ENCODE data around the gene ABLIM2. TPM values are rescaled to one million over a fixed set of nuclear protein-coding genes. Genes with fewer than 3 reads are reported as not detected.

Gene ABLIM2
- total and polyA plus RNA-seq, 7 experiments from 2014 or later = 0.22 to 5.8 (median 3.1) TPM

- CTCF ChIA-PET = interaction anchor here (1.2 kb wide), 1 partner anchor 177 kb away, joined by 3 read pairs; no protein-coding TSS in a partner anchor
- POLR2A ChIA-PET = no interaction called here
- Histone ChIP-seq H3K9me3 (ENCODE audit: control insufficient read depth in 2 of 3, low read length in 3 of 3) (no peaks in the 10 kb centered on the region), H3K4me3 (ENCODE audit: low read length) (no peak overlapping the region), H3K27me3 (ENCODE audit: control insufficient read depth in 2 of 2, insufficient read depth in 2 of 2, low read length in 2 of 2) (no peaks in the 10 kb centered on the region), H3K36me3 (ENCODE audit: control insufficient read depth in 2 of 3, insufficient read depth in 3 of 3, low read length in 3 of 3) (no peaks in the 10 kb centered on the region), H3K27ac (ENCODE audit: low read depth, low read length) (no peak overlapping the region), H3K4me1 (ENCODE audit: control insufficient read depth in 2 of 2, insufficient read depth in 2 of 2, low read length in 2 of 2) (no peaks in the 10 kb centered on the region)
- Mint-ChIP-seq H3K27me3 (peaks cover 0 to 3% (median 0%) of the 10 kb centered on the region in 5 donors), H3K4me3 (no peak overlapping the region), H3K9me3 (peaks cover 0 to 3% (median 0%) of the 10 kb centered on the region in 11 donors), H3K27ac (no peak overlapping the region), H3K36me3 (no peaks in the 10 kb centered on the region), H3K4me1 (peaks cover 0 to 11% (median 9%) of the 10 kb centered on the region in 7 donors)
- DNase-seq (no peak), ATAC-seq (no peak)
- intact Hi-C loops (cut with micrococcal nuclease) = no loop called here
Observed at GRCh38 chr4:7983296-7983695, 175.3 kb downstream of the ABLIM2 start.

- H3K36me3 Mint-ChIP-seq = no peaks in the 10 kb centered on the region
- H3K9me3 Mint-ChIP-seq = no peaks in the 10 kb centered on the region
- peaks cover 0 to 3% (median 0%) of the 10 kb centered on the region in 5 donors for H3K27me3 Mint-ChIP-seq
- no peak overlapping the region for H3K4me3 Mint-ChIP-seq
- H3K27ac Mint-ChIP-seq = no peak overlapping the region
- H3K4me1 Mint-ChIP-seq = peaks cover 0 to 11% (median 9%) of the 10 kb centered on the region in 7 donors
- no peaks in the 10 kb centered on the region for H3K4me1 ChIP-seq (ENCODE audit: control insufficient read depth in 2 of 2, insufficient read depth in 2 of 2, low read length in 2 of 2)
- ATAC-seq (no peak), DNase-seq (no peak)
- intact Hi-C loops (cut with micrococcal nuclease) = no loop called here
- no peaks in the 10 kb centered on the region for H3K27me3 ChIP-seq (ENCODE audit: control insufficient read depth in 2 of 2, insufficient read depth in 2 of 2, low read length in 2 of 2)
- CTCF ChIA-PET = interaction anchor here (1.8 kb wide), 1 partner anchor 177 kb away, joined by 9 read pairs; no protein-coding TSS in a partner anchor
- H3K27ac ChIP-seq (ENCODE audit: low read depth, low read length) = no peak overlapping the region
- H3K9me3 ChIP-seq (ENCODE audit: control insufficient read depth in 2 of 3, low read length in 3 of 3) = no peaks in the 10 kb centered on the region
- H3K36me3 ChIP-seq (ENCODE audit: control insufficient read depth in 2 of 3, insufficient read depth in 3 of 3, low read length in 3 of 3) = no peaks in the 10 kb centered on the region
- no peak overlapping the region for H3K4me3 ChIP-seq (ENCODE audit: low read length)
- POLR2A ChIA-PET = no interaction called here
Observed at GRCh38 chr4:7981738-7982394, 176.7 kb downstream of the ABLIM2 start.

GRCh38 chr4:7980036-7980435 is 178.6 kb downstream of the ABLIM2 start:
- Mint-ChIP-seq H3K27ac (no peak overlapping the region), H3K4me1 (peaks cover 0 to 6% (median 0%) of the 10 kb centered on the region in 7 donors), H3K27me3 (no peaks in the 10 kb centered on the region), H3K4me3 (no peak overlapping the region), H3K9me3 (no peaks in the 10 kb centered on the region), H3K36me3 (peaks cover 0 to 3% (median 0%) of the 10 kb centered on the region in 5 donors)
- Histone ChIP-seq H3K27me3 (ENCODE audit: control insufficient read depth in 2 of 2, insufficient read depth in 2 of 2, low read length in 2 of 2) (no peaks in the 10 kb centered on the region), H3K36me3 (ENCODE audit: control insufficient read depth in 2 of 3, insufficient read depth in 3 of 3, low read length in 3 of 3) (no peaks in the 10 kb centered on the region), H3K9me3 (ENCODE audit: control insufficient read depth in 2 of 3, low read length in 3 of 3) (no peaks in the 10 kb centered on the region), H3K4me3 (ENCODE audit: low read length) (no peak overlapping the region), H3K4me1 (ENCODE audit: control insufficient read depth in 2 of 2, insufficient read depth in 2 of 2, low read length in 2 of 2) (no peaks in the 10 kb centered on the region), H3K27ac (ENCODE audit: low read depth, low read length) (no peak overlapping the region)
- CTCF ChIA-PET = interaction anchor here (0.7 kb wide), 1 partner anchor 175 kb away, joined by 3 read pairs; no protein-coding TSS in a partner anchor
- POLR2A ChIA-PET = no interaction called here
- no peak for ATAC-seq
- DNase-seq = no peak
- intact Hi-C loops (cut with micrococcal nuclease) = no loop called here

- Mint-ChIP-seq H3K4me1 (peaks cover 0 to 6% (median 0%) of the 10 kb centered on the region in 7 donors), H3K4me3 (no peak overlapping the region), H3K9me3 (peaks cover 0 to under 1% (median 0%) of the 10 kb centered on the region in 11 donors), H3K36me3 (peaks cover 0 to 4% (median 0%) of the 10 kb centered on the region in 5 donors), H3K27ac (no peak overlapping the region), H3K27me3 (no peaks in the 10 kb centered on the region)
- ATAC-seq = no peak
- CTCF ChIA-PET = interaction anchor here (0.7 kb wide), 1 partner anchor 175 kb away, joined by 3 read pairs; no protein-coding TSS in a partner anchor
- Histone ChIP-seq H3K36me3 (ENCODE audit: control insufficient read depth in 2 of 3, insufficient read depth in 3 of 3, low read length in 3 of 3) (no peaks in the 10 kb centered on the region), H3K4me1 (ENCODE audit: control insufficient read depth in 2 of 2, insufficient read depth in 2 of 2, low read length in 2 of 2) (no peaks in the 10 kb centered on the region), H3K9me3 (ENCODE audit: control insufficient read depth in 2 of 3, low read length in 3 of 3) (no peaks in the 10 kb centered on the region), H3K4me3 (ENCODE audit: low read length) (no peak overlapping the region), H3K27ac (ENCODE audit: low read depth, low read length) (no peak overlapping the region), H3K27me3 (ENCODE audit: control insufficient read depth in 2 of 2, insufficient read depth in 2 of 2, low read length in 2 of 2) (no peaks in the 10 kb centered on the region)
- intact Hi-C loops (cut with micrococcal nuclease) = no loop called here
- POLR2A ChIA-PET = no interaction called here
- DNase-seq = no peak
Observed at GRCh38 chr4:7979652-7979968, 179.0 kb downstream of the ABLIM2 start.

GRCh38 chr4:7978907-7979651 is 179.5 kb downstream of the ABLIM2 start:
- Mint-ChIP-seq H3K9me3 (peaks cover 0 to 5% (median 0%) of the 10 kb centered on the region in 11 donors), H3K27ac (no peak overlapping the region), H3K27me3 (no peaks in the 10 kb centered on the region), H3K4me3 (no peak overlapping the region), H3K36me3 (peaks cover 0 to 8% (median 0%) of the 10 kb centered on the region in 5 donors), H3K4me1 (peaks cover 0 to 6% (median 1%) of the 10 kb centered on the region in 7 donors)
- ATAC-seq = no peak
- H3K27me3 ChIP-seq (ENCODE audit: control insufficient read depth in 2 of 2, insufficient read depth in 2 of 2, low read length in 2 of 2) = no peaks in the 10 kb centered on the region
- no peak overlapping the region for H3K27ac ChIP-seq (ENCODE audit: low read depth, low read length)
- no peaks in the 10 kb centered on the region for H3K36me3 ChIP-seq (ENCODE audit: control insufficient read depth in 2 of 3, insufficient read depth in 3 of 3, low read length in 3 of 3)
- H3K9me3 ChIP-seq (ENCODE audit: control insufficient read depth in 2 of 3, low read length in 3 of 3) = no peaks in the 10 kb centered on the region
- intact Hi-C loops (cut with micrococcal nuclease) = no loop called here
- CTCF ChIA-PET = interaction anchor here (0.7 kb wide), 1 partner anchor 174 kb away, joined by 3 read pairs; no protein-coding TSS in a partner anchor
- DNase-seq = no peak
- POLR2A ChIA-PET = interaction anchor here (1.0 kb wide), 1 partner anchor 10 kb away, joined by 4 read pairs; no protein-coding TSS in a partner anchor
- no peak overlapping the region for H3K4me3 ChIP-seq (ENCODE audit: low read length)
- H3K4me1 ChIP-seq (ENCODE audit: control insufficient read depth in 2 of 2, insufficient read depth in 2 of 2, low read length in 2 of 2) = no peaks in the 10 kb centered on the region

- Mint-ChIP-seq H3K9me3 (peaks cover 0 to 6% (median 0%) of the 10 kb centered on the region in 11 donors), H3K27ac (no peak overlapping the region), H3K36me3 (peaks cover 0 to 12% (median 0%) of the 10 kb centered on the region in 5 donors), H3K4me3 (no peak overlapping the region), H3K4me1 (peaks cover 0 to 8% (median 2%) of the 10 kb centered on the region in 7 donors), H3K27me3 (no peaks in the 10 kb centered on the region)
- Histone ChIP-seq H3K9me3 (ENCODE audit: control insufficient read depth in 2 of 3, low read length in 3 of 3) (no peaks in the 10 kb centered on the region), H3K27me3 (ENCODE audit: control insufficient read depth in 2 of 2, insufficient read depth in 2 of 2, low read length in 2 of 2) (no peaks in the 10 kb centered on the region), H3K27ac (ENCODE audit: low read depth, low read length) (no peak overlapping the region), H3K36me3 (ENCODE audit: control insufficient read depth in 2 of 3, insufficient read depth in 3 of 3, low read length in 3 of 3) (no peaks in the 10 kb centered on the region), H3K4me3 (ENCODE audit: low read length) (no peak overlapping the region), H3K4me1 (ENCODE audit: control insufficient read depth in 2 of 2, insufficient read depth in 2 of 2, low read length in 2 of 2) (no peaks in the 10 kb centered on the region)
- intact Hi-C loops (cut with micrococcal nuclease) = no loop called here
- ATAC-seq (no peak), DNase-seq (no peak)
- POLR2A ChIA-PET = interaction anchor here (1.0 kb wide), 1 partner anchor 10 kb away, joined by 4 read pairs; no protein-coding TSS in a partner anchor
- CTCF ChIA-PET = interaction anchor here (1.0 to 1.3 kb wide), 2 partner anchors 8 to 177 kb away, joined by 3 read pairs; no protein-coding TSS in a partner anchor
Observed at GRCh38 chr4:7978489-7978888, 180.1 kb downstream of the ABLIM2 start.
